HG02588 (cell line): ENCODE results near the gene TOR2A.

Source experiments
- ATAC-seq: cut with Tn5 transposase; IDR thresholded peaks from one replicate; pipeline ENCODE4 v1.9.1; 2021; ENCODE audit warnings: mild to moderate bottlenecking, moderate library complexity; ENCODE audit not compliant: unreplicated experiment

The TOR2A gene

GRCh38 chr9:127721391-127721821, 13.7 kb downstream of the TOR2A start:
- no peak for ATAC-seq

- ATAC-seq, result no peak
Measured at GRCh38 chr9:127720865-127721227, 14.2 kb downstream of the TOR2A start.

GRCh38 chr9:127720031-127720864, 14.8 kb downstream of the TOR2A start:
- no peak for ATAC-seq

GRCh38 chr9:127717766-127718165, 17.3 kb downstream of the TOR2A start:
- ATAC-seq, result no peak

GRCh38 chr9:127716412-127716811, 18.7 kb downstream of the TOR2A start:
- no peak for ATAC-seq

- peak; percentile 90 for ATAC-seq
Measured at GRCh38 chr9:127715470-127716337, 19.4 kb downstream of the TOR2A start, which contains the start of the genes PTRH1 and TTC16. TSS of gene PTRH1 (minus strand) at chr9:127715663. CDS start at chr9:127715639, 24 bp downstream. TSS of gene TTC16 (plus strand) at chr9:127716079. CDS start at chr9:127716146, 67 bp downstream.

GRCh38 chr9:127714951-127715469, 20.1 kb downstream of the TOR2A start:
- no peak for ATAC-seq

GRCh38 chr9:127714020-127714750, 20.9 kb downstream of the TOR2A start:
- no peak for ATAC-seq

- no peak for ATAC-seq
Measured at GRCh38 chr9:127712867-127713266, 22.2 kb downstream of the TOR2A start.

GRCh38 chr9:127712371-127712770, 22.7 kb downstream of the TOR2A start:
- ATAC-seq, result no peak

- no peak for ATAC-seq
Measured at GRCh38 chr9:127711831-127712274, 23.2 kb downstream of the TOR2A start.

- ATAC-seq, result no peak
Measured at GRCh38 chr9:127711226-127711701, 23.8 kb downstream of the TOR2A start.

GRCh38 chr9:127710204-127710783, 24.8 kb downstream of the TOR2A start:
- no peak for ATAC-seq

GRCh38 chr9:127708952-127709587, 26.0 kb downstream of the TOR2A start:
- no peak for ATAC-seq

- no peak for ATAC-seq
Measured at GRCh38 chr9:127707766-127708165, 27.3 kb downstream of the TOR2A start.

- no peak for ATAC-seq
Measured at GRCh38 chr9:127706836-127707241, 28.3 kb downstream of the TOR2A start, which contains the start of gene CFAP157. TSS of gene CFAP157 (plus strand) at chr9:127706988. CDS start at chr9:127707032, 44 bp downstream.

- no peak for ATAC-seq
Measured at GRCh38 chr9:127705577-127706379, 29.3 kb downstream of the TOR2A start.

- ATAC-seq, result no peak
Measured at GRCh38 chr9:127703289-127703946, 31.7 kb downstream of the TOR2A start.
